Superior temporal gyrus (tissue), 1 donor: Measurements from ENCODE around the gene SIM1.

Source experiments
- DNase-seq: peaks from one replicate; pipeline ENCODE4 v3.0.0-alpha.2; 2016; ENCODE audit errors: extremely low spot score

The SIM1 gene

DNA sequence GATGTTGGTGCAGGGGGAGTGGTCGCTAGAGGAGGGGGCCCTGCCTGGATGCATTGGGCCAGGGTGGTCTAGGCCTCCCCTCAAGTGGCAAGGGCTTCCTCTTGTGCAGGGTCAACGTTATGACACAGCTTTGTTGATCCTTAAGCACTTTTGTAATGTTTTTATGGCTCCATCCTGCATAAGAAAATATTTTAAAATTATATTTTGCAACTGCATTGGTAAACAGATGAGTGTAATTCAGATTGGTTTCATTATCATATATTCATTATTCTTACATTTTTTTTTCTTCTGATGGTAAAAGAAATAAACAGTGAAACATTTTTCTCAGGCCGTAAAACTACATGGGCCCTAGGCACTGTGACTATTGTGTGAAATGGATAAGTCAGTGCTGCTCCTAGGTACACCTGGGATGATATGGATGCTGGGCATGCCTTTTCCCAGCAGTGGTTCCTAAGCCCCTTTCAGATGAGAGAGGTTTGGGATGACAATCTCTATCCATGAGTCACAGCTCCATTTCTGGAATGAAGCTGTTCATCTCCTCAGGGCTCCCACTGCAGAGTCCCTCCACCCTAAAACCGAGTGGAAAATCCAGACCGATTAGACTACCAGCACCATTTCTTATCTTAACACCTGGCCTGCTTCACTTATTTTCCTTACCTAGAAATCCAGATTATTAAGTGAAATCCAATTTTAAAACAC is 5.8 kb upstream of the SIM1 start:
- DNase-seq, result no peak

DNA sequence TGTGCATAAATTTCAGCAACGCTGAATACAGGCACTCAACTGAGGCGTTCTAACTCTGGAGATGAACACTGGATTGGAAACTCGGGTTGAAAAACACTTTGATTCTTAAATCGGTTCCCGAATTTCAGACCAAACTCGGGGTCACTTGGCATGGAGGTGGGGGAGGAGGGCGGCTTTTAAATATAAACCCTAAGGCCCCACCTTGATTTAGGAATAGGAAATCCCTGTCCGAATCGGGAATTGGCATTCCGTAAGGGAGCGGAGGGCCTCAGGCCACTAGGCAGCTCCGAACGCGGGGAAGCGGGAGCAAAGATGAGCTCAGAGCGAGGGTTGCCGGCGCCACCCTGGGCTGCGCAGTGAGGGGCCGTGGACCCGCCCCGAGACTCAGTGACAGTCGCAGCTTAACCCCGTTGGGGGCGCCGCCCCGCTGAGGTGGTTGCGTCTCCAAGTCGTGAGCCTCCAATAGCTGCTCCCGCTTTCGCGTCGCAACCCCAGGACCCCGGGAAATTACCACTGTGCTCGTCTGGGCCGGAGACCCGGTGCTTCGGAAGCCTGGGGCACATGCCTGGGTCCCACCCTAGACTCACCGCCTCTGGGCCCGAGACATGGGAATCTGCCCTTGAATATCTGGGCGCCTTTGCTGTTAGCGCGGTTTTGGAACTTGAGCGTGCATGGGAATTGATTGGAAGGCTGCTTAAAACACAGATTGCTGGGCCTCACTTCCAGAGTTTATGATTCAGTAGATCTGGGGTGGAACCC is 4.6 kb upstream of the SIM1 start:
- no peak for DNase-seq

DNA sequence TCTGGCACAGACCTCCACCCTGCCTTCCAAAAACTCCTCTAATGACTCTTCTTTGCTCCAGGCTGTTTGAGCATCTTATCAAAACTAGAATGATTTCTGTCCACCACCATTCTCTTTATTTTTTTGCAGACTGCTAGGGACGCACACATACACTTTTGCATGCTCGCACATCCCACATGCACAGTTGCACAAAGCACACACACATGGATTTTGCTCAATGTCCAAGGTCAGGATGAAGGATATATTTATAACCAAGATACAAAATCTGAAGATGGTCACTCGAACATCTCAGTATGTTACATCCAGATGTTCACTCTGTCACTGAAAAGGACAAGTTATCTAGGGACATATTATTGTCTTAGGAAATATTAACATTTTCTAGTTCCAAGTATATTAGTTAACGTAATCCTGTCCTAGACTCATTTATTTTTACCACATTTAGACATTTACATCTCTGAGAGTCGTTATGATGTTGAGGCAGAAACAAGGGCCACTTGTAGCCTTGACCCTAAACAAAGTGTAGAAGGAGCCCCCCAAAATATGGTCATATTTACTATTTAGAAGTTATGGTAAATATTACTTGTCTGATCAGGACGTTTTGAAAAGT is 3.4 kb upstream of the SIM1 start:
- DNase-seq, result no peak

- DNase-seq, result no peak
Measured at GRCh38 chr6:100467129-100468015, 2.7 kb upstream of the SIM1 start.

GRCh38 chr6:100466410-100467128 is 1.8 kb upstream of the SIM1 start:
- DNase-seq, result no peak

GRCh38 chr6:100465701-100466409 is 1.1 kb upstream of the SIM1 start:
- no peak for DNase-seq

- no peak for DNase-seq
Measured at GRCh38 chr6:100464162-100464851, 414 bp downstream of the SIM1 start.

GRCh38 chr6:100463630-100464161 is 1.0 kb downstream of the SIM1 start:
- DNase-seq, result no peak

DNA sequence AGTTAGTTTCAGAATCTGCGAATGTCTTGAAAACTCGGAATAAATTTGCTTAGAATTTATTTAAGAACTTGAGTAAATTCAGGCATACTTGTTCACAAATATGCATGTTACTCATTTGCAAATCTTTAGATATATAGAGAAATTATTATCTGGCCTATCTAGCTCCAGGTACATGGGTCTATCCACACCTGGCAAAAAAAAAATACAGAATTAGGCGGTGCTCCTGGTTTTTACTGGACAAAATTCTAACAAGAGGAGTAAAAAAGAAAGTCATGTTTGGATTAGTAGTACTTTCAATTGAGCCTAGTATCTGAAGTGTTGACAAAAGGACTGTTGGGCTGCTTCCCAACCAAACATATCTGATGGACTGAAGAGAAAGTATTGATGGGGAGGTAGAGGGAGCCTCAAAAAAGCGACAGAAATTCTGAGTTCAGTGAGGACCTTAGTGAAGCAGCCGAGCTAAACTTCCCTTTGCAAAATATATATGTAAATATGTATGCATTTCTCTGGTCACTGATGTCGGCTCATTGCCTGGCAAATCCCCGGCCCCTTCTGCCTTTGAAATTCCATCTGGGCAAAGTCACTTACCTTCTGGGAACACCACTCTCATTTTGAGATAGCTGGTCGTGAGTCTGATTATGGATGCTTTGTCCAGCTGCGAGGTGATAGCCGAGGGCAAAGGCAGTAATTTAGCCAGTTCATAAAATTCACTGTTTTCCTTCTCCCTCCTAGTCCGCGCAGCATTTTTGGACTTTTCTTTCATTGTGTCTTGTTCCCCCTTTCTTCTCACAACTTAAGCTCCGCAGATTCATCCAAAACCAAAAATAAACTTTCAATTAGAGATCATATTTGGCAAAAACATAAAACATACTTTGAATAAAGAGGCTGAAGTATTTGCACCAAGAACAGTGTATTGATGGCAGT is 1.8 kb downstream of the SIM1 start:
- DNase-seq, result no peak

GRCh38 chr6:100461917-100462705 is 2.6 kb downstream of the SIM1 start:
- DNase-seq, result no peak

DNA sequence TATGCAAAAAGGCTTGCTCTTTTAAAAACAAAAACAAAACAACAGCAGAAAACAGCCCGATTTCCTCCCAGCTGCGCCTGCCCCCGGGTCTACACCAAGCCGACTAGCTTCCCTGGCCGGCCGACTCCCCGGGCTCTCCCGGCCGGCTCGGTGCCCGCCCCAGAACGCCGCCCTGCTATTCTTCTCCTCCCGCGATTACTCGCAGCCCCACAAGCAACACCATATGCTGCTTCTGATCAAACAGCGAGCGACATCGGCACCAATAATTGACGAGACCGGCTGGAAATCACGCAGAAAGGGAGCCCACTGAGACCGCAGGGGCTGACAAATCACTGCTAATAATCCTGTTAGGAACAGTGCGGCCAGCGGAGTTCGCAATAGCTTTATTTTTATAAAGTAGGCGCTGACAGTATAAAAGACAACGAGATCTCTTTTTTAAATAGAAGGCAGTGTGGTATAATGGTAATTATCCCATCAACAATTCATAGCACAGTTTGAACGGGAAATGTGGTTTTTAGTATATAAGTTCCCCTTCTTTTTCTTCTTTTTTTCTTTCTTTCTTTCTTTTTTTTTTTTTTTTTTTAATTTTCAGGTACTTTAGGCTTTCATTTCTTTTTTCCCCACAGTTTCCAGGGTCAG is 3.3 kb downstream of the SIM1 start:
- DNase-seq, result no peak

- DNase-seq, result no peak
Measured at GRCh38 chr6:100460650-100461204, 4.0 kb downstream of the SIM1 start.

DNA sequence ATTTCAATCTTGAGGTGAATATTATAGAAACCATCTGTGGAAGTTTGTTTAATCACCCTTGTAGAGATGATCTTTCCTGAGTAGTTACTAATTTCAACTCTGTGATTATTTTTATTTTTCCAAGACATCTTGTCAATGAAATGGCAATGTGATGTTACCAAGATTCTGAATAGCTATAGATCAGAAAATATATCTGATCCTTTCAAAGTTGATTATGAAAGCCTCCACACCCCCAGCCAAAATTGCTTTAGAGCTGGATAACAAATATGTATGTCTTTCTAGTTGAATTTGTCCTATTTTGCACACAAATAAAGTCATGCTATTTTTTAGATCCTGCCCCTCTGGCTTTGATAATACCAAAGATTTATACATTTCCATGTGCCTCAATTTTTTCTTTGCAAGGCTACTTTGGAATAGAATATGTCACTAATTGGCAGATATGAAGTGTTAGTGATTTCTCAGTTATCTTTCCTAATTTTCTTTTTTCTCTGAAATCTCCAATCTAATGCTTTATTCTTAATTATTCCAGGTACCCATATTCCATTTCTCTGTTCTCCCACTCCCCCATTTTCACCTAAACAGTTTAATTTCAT is 5.0 kb downstream of the SIM1 start:
- no peak for DNase-seq

DNA sequence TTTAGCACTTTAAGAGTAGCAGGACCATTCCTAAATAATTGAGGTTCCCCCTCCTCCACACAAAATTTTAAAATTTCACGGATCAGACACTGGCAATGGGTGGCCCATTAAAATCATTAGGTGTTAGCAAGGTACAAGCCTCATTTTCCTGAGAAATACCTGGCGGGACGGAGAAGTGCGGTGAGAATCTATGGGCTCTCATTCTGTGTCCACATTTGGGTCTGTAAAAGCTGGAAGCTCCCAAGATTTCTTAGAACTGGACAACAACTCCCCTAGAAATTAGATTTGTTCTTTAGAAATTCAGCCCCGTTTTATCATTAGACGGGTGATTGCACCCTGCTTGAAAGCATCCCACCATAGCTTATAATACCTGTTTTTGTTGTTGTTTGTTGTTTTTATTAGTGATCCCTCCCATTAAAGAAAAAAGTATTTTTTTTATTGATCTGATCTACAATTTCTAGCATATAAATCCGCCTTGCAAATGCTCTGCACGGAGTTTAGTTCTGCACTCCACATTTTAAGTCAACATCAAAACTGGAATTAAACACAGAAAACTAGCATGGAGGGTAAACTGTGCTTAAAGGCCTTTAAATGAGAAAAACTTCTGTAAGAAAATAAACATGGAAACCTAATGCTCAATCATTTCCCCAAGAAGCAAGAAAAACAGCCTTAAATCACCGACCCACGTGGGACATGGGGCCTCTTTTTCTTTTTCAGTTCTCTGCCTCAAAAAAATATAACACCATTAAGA is 5.7 kb downstream of the SIM1 start:
- no peak for DNase-seq

DNA sequence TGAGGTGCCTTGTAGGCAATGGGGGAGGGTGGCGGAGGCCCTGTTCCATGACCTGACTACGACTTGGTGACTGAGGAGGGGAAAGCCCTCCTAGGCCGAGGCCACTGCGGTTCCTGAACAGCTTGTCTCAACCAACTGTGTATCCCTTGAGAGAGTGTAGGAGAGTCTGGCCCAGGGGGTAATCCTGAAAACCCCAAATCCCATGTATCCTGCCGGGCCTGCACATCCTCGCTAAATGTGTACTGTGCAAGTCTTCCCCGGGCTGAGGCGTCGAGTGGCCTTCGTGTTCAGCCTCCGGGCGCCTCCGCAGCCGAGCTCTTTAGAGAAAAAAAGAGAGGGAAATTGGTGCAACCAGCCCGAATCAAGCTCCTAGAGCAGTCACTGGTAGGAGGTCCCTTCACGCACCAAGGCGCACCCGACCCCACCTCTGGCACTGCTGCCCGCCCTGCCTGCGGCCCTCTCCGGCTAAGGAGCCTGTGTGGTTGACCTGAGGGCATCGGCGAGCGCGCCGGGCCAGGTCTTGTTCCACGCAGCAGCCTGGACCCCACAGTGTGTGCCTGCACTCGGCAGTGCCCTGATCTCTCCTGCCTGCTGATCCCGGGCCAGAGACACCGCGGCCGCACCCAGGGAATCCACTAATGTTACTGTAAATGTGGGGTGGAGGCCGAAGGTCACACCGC is 7.3 kb downstream of the SIM1 start:
- no peak for DNase-seq

DNA sequence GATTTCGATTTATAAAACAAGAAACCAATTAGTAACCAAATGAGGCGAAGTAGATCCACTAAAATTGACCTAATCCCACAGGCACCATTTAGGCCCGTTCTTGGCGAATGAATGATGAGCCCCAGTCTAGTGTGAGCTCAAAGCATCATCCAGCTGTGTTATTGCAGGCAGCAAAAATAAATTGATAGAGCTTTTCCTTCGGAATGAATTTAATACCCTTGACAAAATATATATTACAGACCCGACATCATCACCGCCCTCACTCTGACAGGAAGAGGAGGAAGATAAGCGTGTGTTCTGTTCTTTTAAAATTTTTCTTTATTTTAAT is 7.8 kb downstream of the SIM1 start:
- no peak for DNase-seq
